HG02885 (cell line): ENCODE data around the gene DSG1.
"Not testable (repeated sequence)": the region's sequence is repeated elsewhere in the genome, so short reads cannot be mapped to it uniquely, and the experiment has no call there.

Experiments used
- ATAC-seq: cut with Tn5 transposase; IDR thresholded peaks from one replicate; pipeline ENCODE4 v1.9.1; 2021; ENCODE audit warnings: mild to moderate bottlenecking; ENCODE audit not compliant: unreplicated experiment, poor library complexity

Gene DSG1

GRCh38 chr18:31329787-31330438, 12.0 kb downstream of the DSG1 start:
- no peak for ATAC-seq

DNA sequence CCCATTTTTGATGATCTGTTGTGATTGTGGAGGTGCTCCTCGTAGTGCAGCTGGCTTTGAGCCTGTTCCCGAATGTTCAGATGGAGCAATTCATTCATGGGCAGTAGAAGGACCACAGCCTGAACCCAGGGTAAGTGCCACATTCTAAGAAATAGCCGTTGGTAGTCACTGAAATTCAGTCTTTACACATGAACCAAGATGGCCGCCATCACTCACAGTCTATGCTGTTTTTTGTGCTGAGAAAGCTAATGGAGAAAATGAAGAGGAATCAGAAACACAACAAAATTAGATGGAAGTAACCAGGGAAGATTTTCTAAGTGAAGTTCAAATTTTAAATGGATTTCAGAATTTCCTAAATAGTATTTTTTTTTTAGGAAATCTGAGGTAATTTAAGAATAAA, 25.5 kb downstream of the DSG1 start:
- ATAC-seq = no peak

GRCh38 chr18:31353336-31353735, 35.4 kb downstream of the DSG1 start:
- not testable (repeated sequence) for ATAC-seq

- ATAC-seq = no peak
These were observed 37.0 kb downstream of the DSG1 start for GRCh38 chr18:31354990-31355389.

DNA sequence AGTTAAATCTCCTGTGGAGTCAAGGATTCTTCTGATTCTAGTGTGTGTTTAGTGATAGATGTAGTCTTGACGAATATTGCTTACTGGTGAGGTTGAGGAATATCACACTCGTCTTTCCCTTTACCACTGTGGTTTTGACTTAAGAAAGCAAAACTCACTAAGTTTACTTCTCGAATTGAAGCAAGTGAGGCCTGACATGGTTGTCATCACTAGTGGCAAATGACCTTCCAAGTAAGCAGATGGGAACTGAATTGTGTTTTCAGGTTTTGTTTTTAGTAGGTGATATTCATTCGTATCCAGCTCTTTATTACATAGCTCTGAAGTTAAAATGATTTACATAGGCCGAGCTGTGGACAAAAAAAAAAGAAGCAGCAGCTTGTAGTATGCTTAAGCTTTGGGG, 38.1 kb downstream of the DSG1 start:
- ATAC-seq = no peak

GRCh38 chr18:31364190-31364589, 46.2 kb downstream of the DSG1 start:
- no peak for ATAC-seq

- no peak for ATAC-seq
These were observed 51.5 kb downstream of the DSG1 start for GRCh38 chr18:31369478-31369877.

- no peak for ATAC-seq
These were observed 54.0 kb downstream of the DSG1 start for GRCh38 chr18:31371989-31372388.

- no peak for ATAC-seq
These were observed 55.7 kb downstream of the DSG1 start for GRCh38 chr18:31373641-31374040.

DNA sequence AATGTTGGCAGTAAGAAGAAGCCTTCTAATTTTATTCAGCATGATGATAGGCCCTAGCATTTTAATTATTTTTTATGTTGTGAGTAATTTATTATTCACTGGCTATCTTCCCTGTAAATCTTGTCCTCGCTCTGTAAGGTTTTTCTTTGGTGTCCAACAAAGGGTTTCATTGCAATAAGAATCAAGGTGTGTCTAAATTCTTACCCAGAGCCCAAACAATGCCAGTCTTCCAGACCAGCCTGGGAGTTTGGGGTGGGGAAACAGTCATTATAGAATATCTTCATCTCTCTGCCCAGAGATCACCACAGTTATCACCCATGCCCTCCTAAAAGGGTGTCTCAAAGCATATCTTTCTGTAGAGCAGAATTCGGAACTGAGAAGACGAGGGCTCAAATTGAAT, 58.5 kb downstream of the DSG1 start, which contains the start of gene DSG4:
Gene DSG4, plus strand, starts transcription at position 301 of the 400 bp plus-strand sequence. CDS start 135 bp downstream, outside the sequence.
- ATAC-seq = no peak

GRCh38 chr18:31380912-31381311, 63.0 kb downstream of the DSG1 start:
- ATAC-seq = no peak

DNA sequence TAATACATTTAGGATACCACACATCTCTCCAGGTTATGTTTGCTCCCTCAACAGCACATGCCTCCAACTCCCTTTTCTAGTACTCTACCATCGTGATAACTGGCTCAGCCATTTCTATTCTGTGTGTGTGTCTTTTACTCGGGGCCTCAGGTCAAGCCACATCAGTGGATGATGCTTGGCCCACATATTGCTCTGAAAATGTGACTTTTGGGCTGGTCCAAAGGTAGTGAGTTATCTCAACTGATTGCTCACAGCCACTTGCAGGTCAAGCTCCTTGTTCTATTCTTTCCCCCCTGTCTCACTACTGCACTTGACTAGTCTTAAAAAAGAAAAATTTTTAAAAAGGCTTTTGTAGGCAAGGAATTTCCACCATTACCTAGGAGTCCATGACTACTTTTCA, 64.1 kb downstream of the DSG1 start:
- ATAC-seq = no peak

GRCh38 chr18:31386741-31387140, 68.8 kb downstream of the DSG1 start:
- no peak for ATAC-seq

DNA sequence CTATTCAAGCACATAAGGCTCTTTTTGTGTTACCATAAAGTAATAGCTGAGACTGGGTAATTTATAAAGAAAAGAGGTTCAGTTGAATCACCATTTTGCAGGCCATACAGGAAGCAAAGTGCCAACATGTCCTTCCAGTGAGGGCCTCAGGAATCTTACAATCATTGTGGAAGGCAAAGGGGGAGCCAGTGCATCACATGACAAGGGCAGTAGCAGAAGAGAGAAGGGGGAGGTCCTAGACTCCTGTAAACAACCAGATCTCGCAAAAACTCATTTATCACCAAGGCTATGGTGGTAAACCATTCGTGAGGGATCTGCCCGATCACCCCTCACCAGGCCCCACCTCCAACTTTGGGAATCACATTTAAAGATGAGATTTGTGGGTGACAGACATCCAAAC, 75.3 kb downstream of the DSG1 start:
- ATAC-seq = no peak

GRCh38 chr18:31396796-31397612, 79.0 kb downstream of the DSG1 start:
- ATAC-seq = no peak

DNA sequence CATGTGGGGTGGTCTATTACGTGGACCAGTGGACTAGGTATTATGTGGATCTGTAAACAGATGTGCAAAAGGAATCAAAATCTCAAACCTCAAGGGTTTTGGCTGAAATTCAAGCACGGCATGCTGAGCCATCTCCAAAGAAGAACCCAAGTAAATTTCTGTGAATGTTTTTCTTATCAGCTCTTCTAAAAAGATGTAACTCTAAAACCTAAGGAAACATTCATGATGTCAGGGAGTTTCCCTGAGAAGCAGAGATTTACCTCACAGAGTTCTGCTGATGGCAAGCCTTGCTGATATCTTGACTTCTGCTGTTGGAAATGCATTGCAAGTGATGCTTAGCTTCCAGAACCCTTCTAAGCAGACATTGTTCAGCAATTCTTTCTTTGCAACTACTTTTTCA, 80.2 kb downstream of the DSG1 start:
- ATAC-seq = no peak

DNA sequence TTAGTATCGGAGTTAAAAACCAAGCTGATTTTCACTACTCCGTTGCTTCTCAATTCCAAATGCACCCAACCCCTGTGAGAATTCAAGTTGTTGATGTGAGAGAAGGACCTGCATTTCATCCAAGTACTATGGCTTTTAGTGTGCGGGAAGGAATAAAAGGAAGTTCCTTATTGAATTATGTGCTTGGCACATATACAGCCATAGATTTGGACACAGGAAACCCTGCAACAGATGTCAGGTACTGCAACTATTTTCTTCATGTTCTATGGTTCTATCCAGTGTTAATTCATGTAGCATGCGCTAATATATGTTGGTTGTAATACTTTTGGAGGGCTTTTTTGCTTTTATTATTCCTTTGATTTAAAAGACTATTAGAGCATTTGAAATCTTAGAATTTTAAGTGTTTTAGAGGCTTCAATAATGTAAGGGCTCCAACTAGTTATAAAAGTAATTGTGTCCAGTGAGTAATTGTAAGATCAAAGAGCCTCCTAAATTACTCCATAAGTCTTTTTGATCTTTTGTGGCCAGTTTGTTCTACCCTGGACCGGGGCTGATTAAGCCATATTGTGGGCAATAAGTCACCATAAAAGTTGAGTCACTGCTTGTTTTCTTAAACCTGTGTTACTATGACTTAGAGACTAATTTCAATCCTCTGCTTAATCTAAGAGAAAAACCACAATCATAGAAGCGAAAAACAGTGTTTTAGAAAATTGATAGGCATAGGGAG, 81.5 kb downstream of the DSG1 start:
- no peak for ATAC-seq

- no peak for ATAC-seq
These were observed 83.4 kb downstream of the DSG1 start for GRCh38 chr18:31401156-31402025.

GRCh38 chr18:31402026-31402373, 84.0 kb downstream of the DSG1 start:
- ATAC-seq = no peak

GRCh38 chr18:31403409-31403808, 85.4 kb downstream of the DSG1 start:
- no peak for ATAC-seq
